K562 (cell line): ENCODE results near the gene SGPL1. TPM values are rescaled to one million over a fixed set of nuclear protein-coding genes. Genes with fewer than 3 reads are reported as not detected.

Source experiments
- ATAC-seq: fragments of 200-7000 bp; cut with Tn5 transposase; 3 replicates; pipeline ENCODE4 v1.9.1; 2020; ENCODE audit warnings: moderate library complexity
- BruUV-seq: library from RNA; stranded (reverse); fragments of 400-500 nt; replicated peaks from 2 replicates; lab custom pipeline; 2021; lab: Mats Ljungman, UMichigan
- CTCF ChIA-PET: fragments of 300-600 bp; formaldehyde crosslinking; extraction: SDS; loops from one replicate; lab custom pipeline; 2021; ENCODE audit warnings: low intra/inter-chr PET ratio; lab: Yijun Ruan, JAX
- POLR2A ChIA-PET: fragments of 300-600, 350-650 bp; sonication (Branson Sonifier 250); formaldehyde crosslinking; extraction: SDS; loops from one replicate; lab custom pipeline; 2021; ENCODE audit warnings: antibody characterized with exemption, inconsistent platforms; lab: Yijun Ruan, JAX
- DNase-seq, 4 experiments: peaks; one replicate each; pipeline versions ENCODE4 v3.0.0 to v3.0.0-alpha.2; 2011 to 2018; ENCODE audit warnings: low spot score in 3 of 4, mixed read lengths in 3 of 4; ENCODE audit errors: extremely low read depth in 1 of 4
- FAIRE-seq: peaks from 2 replicates; lab custom pipeline; 2011; peaks lifted over from hg19 to GRCh38; lab: Jason Lieb, UNC
- H2AFZ ChIP-seq: 2 replicates; pipeline ENCODE4 v1.6.0; 2011; ENCODE audit warnings: low read depth, low read length, control low read depth, inconsistent platforms
- H3K27ac ChIP-seq: fragments of 200-600 bp; 3 replicates; pipeline ENCODE4 v1.8.0; 2011; ENCODE audit warnings: low read depth, mild to moderate bottlenecking, control low read depth, inconsistent platforms, low read length, moderate library complexity, mixed read lengths; ENCODE audit errors: extremely low read depth
- H3K27me3 ChIP-seq, 2 experiments: fragments of 300-600 bp in 1 of 2; 2 replicates in 1 of 2; 3 replicates in 1 of 2; pipeline versions ENCODE4 v1.6.0 to v1.8.0; 2011; ENCODE audit warnings: inconsistent platforms in 2 of 2, low read length in 2 of 2, mild to moderate bottlenecking in 1 of 2, mixed read lengths in 1 of 2, moderate library complexity in 1 of 2; ENCODE audit not compliant: control insufficient read depth in 2 of 2, insufficient read depth in 2 of 2
- H3K36me3 ChIP-seq: fragments of 300-600 bp; 3 replicates; pipeline ENCODE4 v1.8.0; 2011; ENCODE audit warnings: mild to moderate bottlenecking, low read length, inconsistent platforms; ENCODE audit not compliant: control insufficient read depth, insufficient read depth
- H3K4me1 ChIP-seq, 2 experiments: fragments of 200-600 bp in 1 of 2; replicated peaks in 1 of 2; 2 replicates in 1 of 2; 3 replicates in 1 of 2; pipeline versions ENCODE4 v1.5.1 to v1.8.0; 2011; ENCODE audit warnings: inconsistent platforms in 2 of 2, low read length in 2 of 2, mild to moderate bottlenecking in 1 of 2, mixed read lengths in 1 of 2, moderate library complexity in 1 of 2; ENCODE audit not compliant: control insufficient read depth in 2 of 2, insufficient read depth in 2 of 2
- H3K4me2 ChIP-seq: 2 replicates; pipeline ENCODE4 v1.6.1; 2011; ENCODE audit warnings: low read length, control low read depth, inconsistent platforms, mixed read lengths; ENCODE audit not compliant: insufficient read depth
- H3K4me3 ChIP-seq: fragments of 200-600 bp; sonication (generic), shearing (Covaris generic); 2 replicates; pipeline ENCODE4 v1.5.1; 2016; ENCODE audit warnings: control low read depth, inconsistent platforms
- H3K79me2 ChIP-seq: fragments of 200-600 bp; 3 replicates; pipeline ENCODE4 v1.8.0; 2011; ENCODE audit warnings: low read length, inconsistent platforms; ENCODE audit not compliant: control insufficient read depth, insufficient read depth
- H3K9ac ChIP-seq, 2 experiments: 2 replicates each; pipeline versions ENCODE4 v1.6.0 to v1.6.1; 2011; ENCODE audit warnings: low read depth in 2 of 2, low read length in 2 of 2, control low read depth in 1 of 2, inconsistent platforms in 1 of 2, mild to moderate bottlenecking in 1 of 2, mixed read lengths in 1 of 2; ENCODE audit not compliant: insufficient read depth in 1 of 2
- H3K9me1 ChIP-seq: one replicate; pipeline ENCODE4 v1.6.0; 2011; ENCODE audit warnings: inconsistent platforms, mild to moderate bottlenecking, low read length, moderate library complexity; ENCODE audit not compliant: control insufficient read depth, insufficient read depth
- H3K9me3 ChIP-seq: replicated peaks from 2 replicates; pipeline ENCODE4 v1.5.1; 2011; ENCODE audit warnings: low read depth, low read length, inconsistent platforms; ENCODE audit not compliant: control insufficient read depth, insufficient read depth
- H4K20me1 ChIP-seq: replicated peaks from 2 replicates; pipeline ENCODE4 v1.6.1; 2011; ENCODE audit warnings: low read length, inconsistent platforms, mixed read lengths; ENCODE audit not compliant: control insufficient read depth, insufficient read depth
- CLOCK ChIP-seq: fragments of 250-450 bp; sonication (Bioruptor Pico); IDR thresholded peaks from 2 replicates; pipeline ENCODE4 v1.4.0; 2020; ENCODE audit warnings: mild to moderate bottlenecking, moderate library complexity, borderline replicate concordance
- E2F8 ChIP-seq: fragments of 450-650 bp; IDR thresholded peaks from 2 replicates; pipeline ENCODE4 v1.7.1; 2018; ENCODE audit warnings: mild to moderate bottlenecking, low read depth; ENCODE audit not compliant: partially characterized antibody
- ELF2 ChIP-seq: fragments of 250-450 bp; sonication (Bioruptor Pico); IDR thresholded peaks from 2 replicates; pipeline ENCODE4 v1.5.0; 2021; ENCODE audit warnings: mild to moderate bottlenecking
- IRF2 ChIP-seq: sonication (generic); formaldehyde crosslinking; IDR thresholded peaks from 2 replicates; pipeline ENCODE4 v1.8.1; 2022; ENCODE audit warnings: mild to moderate bottlenecking, missing genetic modification reagents
- KDM1A ChIP-seq, 2 experiments: fragments of 450-650 bp; IDR thresholded peaks; 2 replicates each; pipeline ENCODE4 v1.6.1; 2016; ENCODE audit warnings: mild to moderate bottlenecking in 2 of 2
- MLLT1 ChIP-seq, 2 experiments: fragments of 450-650 bp; IDR thresholded peaks; 2 replicates each; pipeline ENCODE4 v1.6.1; 2016
- SRF ChIP-seq, 2 experiments: fragments of 250-450, 450-650 bp in 1 of 2; sonication (Bioruptor Pico) in 1 of 2; sonication (generic) in 1 of 2; formaldehyde crosslinking; IDR thresholded peaks; 2 replicates each; pipeline versions ENCODE4 v1.5.0 to v1.5.1; 2020 to 2022; ENCODE audit warnings: mild to moderate bottlenecking in 1 of 2, missing genetic modification reagents in 1 of 2
- TCF7L2 ChIP-seq: fragments of 150-350 bp; IDR thresholded peaks from 2 replicates; pipeline ENCODE4 v1.6.1; 2016; ENCODE audit warnings: low read depth, mild to moderate bottlenecking, low read length, moderate library complexity
- ZBTB8A ChIP-seq: fragments of 450-650 bp; IDR thresholded peaks from 2 replicates; pipeline ENCODE4 v1.6.1; 2018; ENCODE audit warnings: mild to moderate bottlenecking, moderate library complexity; ENCODE audit not compliant: partially characterized antibody
- ZNF445 ChIP-seq: fragments of 250-450 bp; sonication (Bioruptor Pico); IDR thresholded peaks from 2 replicates; pipeline ENCODE4 v1.4.0; 2020; ENCODE audit warnings: low read depth, mild to moderate bottlenecking, moderate library complexity
- WGBS: fragments of 100-300 bp; shearing (Covaris generic); methylation state at CpG from one replicate; pipeline ENCODE4 v1.1.6; 2016; ENCODE audit warnings: low coverage, mixed read lengths; ENCODE audit not compliant: insufficient coverage; ENCODE audit errors: missing lambda C conversion rate; 5-methylcytosine and 5-hydroxymethylcytosine counted together
- in situ Hi-C: fragments of 300-500 bp; cut with MboI; formaldehyde crosslinking; loops from 4 replicates; pipeline ENCODE4 v1.15.0; 2018; ENCODE audit warnings: inconsistent platforms, mixed read lengths
- intact Hi-C: fragments of 100-400 bp; cut with micrococcal nuclease; formaldehyde crosslinking; loops from 2 replicates; pipeline ENCODE4 v1.14.2; 2022
- polyA plus RNA-seq, 8 experiments: library from polyadenylated mRNA; depleted of rRNA in 4 of 8; stranded (reverse) in 5 of 8; unstranded in 3 of 8; fragments of >200 nt; fragmentation: Nextera tagmentation in 2 of 8; fragmentation: Illumina TruSeq in 1 of 8; extraction: Ambion mirVana in 2 of 8; extraction: Trizol in 1 of 8; gene quantifications; 2 replicates each; pipeline versions ENCODE4 v1.2.1 to v1.2.3, GENCODE V29; 2011 to 2014; ENCODE audit warnings: inconsistent platforms in 1 of 8, missing spikeins in 1 of 8
- total RNA-seq, 7 experiments: library from RNA; depleted of rRNA in 6 of 7; stranded (reverse); fragments of >200 nt in 6 of 7; fragmentation: Illumina TruSeq in 2 of 7; extraction: Trizol in 2 of 7; gene quantifications; 2 replicates each; pipeline versions ENCODE4 v1.2.1 to v1.2.3, GENCODE V29; 2011 to 2021; ENCODE audit warnings: low replicate concordance in 1 of 7

Gene SGPL1
- total and polyA plus RNA-seq, 9 of the 15 experiments (the other 6 are each of a cell fraction or from before 2014, with no cell fraction given): 6.0 to 18.0 (median 8.7) TPM

GRCh38 chr10:70912556-70912955 is 96.8 kb downstream of the SGPL1 start:
- Histone ChIP-seq H4K20me1 (peaks cover 17% of the 10 kb centered on the region), H3K79me2 (no peaks in the 10 kb centered on the region), H3K4me1 (no peaks in the 10 kb centered on the region), H3K27me3 (peaks cover 29 to 83% of the 10 kb centered on the region in 2 experiments), H3K4me3 (no peak overlapping the region), H3K9ac (no peak overlapping the region), H3K36me3 (no peaks in the 10 kb centered on the region), H2AFZ (no peak overlapping the region), H3K27ac (no peak overlapping the region), H3K4me2 (no peak overlapping the region), H3K9me1 (no peaks in the 10 kb centered on the region), H3K9me3 (no peaks in the 10 kb centered on the region)
- CTCF ChIA-PET: no interaction called here
- ATAC-seq (no peak), FAIRE-seq (no peak), DNase-seq (no peak)
- BruUV-seq: no TSS peak
- POLR2A ChIA-PET: interaction anchor here (1.5 kb wide), 1 partner anchor 10 kb away, joined by 4 read pairs; no protein-coding TSS in a partner anchor
- in situ Hi-C loops (no loop called here), intact Hi-C loops (no loop called here)
- no peak for TF ChIP-seq IRF2
- TF ChIP-seq ZBTB8A: no peak
- no peak for TF ChIP-seq SRF (CRISPR knock-in tag; IDR thresholded peaks at IDR 0.05)
- TF ChIP-seq CLOCK (CRISPR knock-in tag): no peak
- TF ChIP-seq ZNF445 (CRISPR knock-in tag): no peak
- TF ChIP-seq ELF2 (CRISPR knock-in tag): no peak
- no peak for TF ChIP-seq KDM1A (IDR thresholded peaks at IDR 0.05)
- no peak for TF ChIP-seq TCF7L2
- TF ChIP-seq E2F8: no peak
- no peak for TF ChIP-seq MLLT1 (IDR thresholded peaks at IDR 0.05)
- 3% methylated on average over 5 of the region's 5 CpGs for WGBS
